ENCODE measurements around the gene JMJD4. TPM values are rescaled to one million over a fixed set of nuclear protein-coding genes. Genes with fewer than 3 reads are reported as not detected.
A peak's percentile ranks its signal among the peaks of the same experiment; 100 is the strongest.

JMJD4 gene
- total and polyA plus RNA-seq, 9 of the 15 experiments (the other 6 are each of a cell fraction or from before 2014, with no cell fraction given), result 1.4 to 42.6 (median 29.2) TPM

DNA sequence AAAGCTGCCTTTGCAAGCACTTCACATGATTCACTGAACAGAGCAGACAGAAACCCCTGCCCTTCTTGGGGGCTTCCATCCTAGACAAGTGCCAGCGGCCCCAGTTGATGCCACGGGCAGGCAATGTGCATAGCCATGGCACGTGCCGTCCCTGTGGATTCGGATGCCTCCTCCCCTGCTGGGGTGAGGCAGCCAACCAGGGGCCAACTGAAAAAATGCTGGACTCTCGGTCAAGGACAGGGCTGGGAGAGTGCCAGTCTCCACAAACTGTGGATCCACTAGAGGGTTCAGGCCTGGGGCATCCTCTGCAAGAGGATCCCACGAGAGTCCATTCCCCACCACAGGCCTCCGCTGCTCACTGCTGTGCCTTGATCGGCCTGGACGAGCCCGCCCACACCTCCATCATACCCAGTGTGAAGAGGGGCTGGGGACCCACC lies 3.8 kb downstream of the JMJD4 start:
- 89% methylated on average over 11 of the region's 11 CpGs for WGBS (ENCODE audit: insufficient coverage, low coverage, missing lambda C conversion rate)

GRCh38 chr1:227730630-227731151 lies 4.4 kb downstream of the JMJD4 start:
- ATAC-seq, result no peak
- Histone ChIP-seq H2AFZ (ENCODE audit: low read depth, low read length) (no peak overlapping the region), H4K20me1 (replicated peaks; ENCODE audit: control insufficient read depth, insufficient read depth, low read length) (peaks cover 17% of the 10 kb centered on the region), H3K4me2 (ENCODE audit: insufficient read depth, low read length) (no peak overlapping the region), H3K9ac (ENCODE audit: insufficient read depth in 1 of 2, low read depth in 2 of 2, low read length in 2 of 2) (peak overlapping the region in 1 of 2 experiments; percentile 61; a peak in 2 of 4 replicates), H3K4me1 (replicated peaks in 1 of 2; ENCODE audit: control insufficient read depth in 2 of 2, insufficient read depth in 2 of 2, low read length in 2 of 2) (peaks cover 13 to 78% of the 10 kb centered on the region in 2 experiments), H3K36me3 (ENCODE audit: control insufficient read depth, insufficient read depth, low read length) (peaks cover 35% of the 10 kb centered on the region; the same call in 2 of the 3 replicates), H3K27ac (ENCODE audit: extremely low read depth, low read depth, low read length) (no peak overlapping the region), H3K27me3 (ENCODE audit: control insufficient read depth in 2 of 2, insufficient read depth in 2 of 2, low read length in 2 of 2) (no peaks in the 10 kb centered on the region), H3K9me1 (ENCODE audit: control insufficient read depth, insufficient read depth, low read length) (no peaks in the 10 kb centered on the region), H3K4me3 (no peak overlapping the region), H3K9me3 (replicated peaks; ENCODE audit: control insufficient read depth, insufficient read depth, low read depth, low read length) (no peaks in the 10 kb centered on the region), H3K79me2 (ENCODE audit: control insufficient read depth, insufficient read depth, low read length) (peaks cover 31% of the 10 kb centered on the region)
- WGBS (ENCODE audit: insufficient coverage, low coverage, missing lambda C conversion rate), result 83% methylated on average over 16 of the region's 16 CpGs
- peak in 1 of 4 experiments; percentile 27 for DNase-seq (ENCODE audit: extremely low read depth in 1 of 4, low spot score in 3 of 4)
- no peak for FAIRE-seq
- intact Hi-C loops (cut with micrococcal nuclease) (no loop called here), in situ Hi-C loops (cut with MboI) (no loop called here)
- no TSS peak for BruUV-seq (replicated peaks)
- ChIA-PET POLR2A (interaction anchor here (0.5 to 1.0 kb wide), 7 partner anchors 10 to 1303 kb away, joined by 3 to 5 read pairs (median 3); no protein-coding TSS in a partner anchor), CTCF (ENCODE audit: low intra/inter-chr PET ratio) (no interaction called here)
- TF ChIP-seq DACH1 (IDR thresholded peaks at IDR 0.05; ENCODE audit: partially characterized antibody) (no peak), MYC (IDR thresholded peaks at IDR 0.05; ENCODE audit: low read depth, low read length) (no peak), MYC (CRISPR knock-in tag; IDR thresholded peaks at IDR 0.05; ENCODE audit: borderline replicate concordance, low read depth) (0 out of 2 replicates have a peak, but pooled peaks have one; percentile 52), NFIC (IDR thresholded peaks at IDR 0.05) (peak; percentile 91), RBFOX2 (IDR thresholded peaks at IDR 0.05; ENCODE audit: low read depth, low read length) (peak; percentile 70)
- TF ChIP-seq, protein P1, sequence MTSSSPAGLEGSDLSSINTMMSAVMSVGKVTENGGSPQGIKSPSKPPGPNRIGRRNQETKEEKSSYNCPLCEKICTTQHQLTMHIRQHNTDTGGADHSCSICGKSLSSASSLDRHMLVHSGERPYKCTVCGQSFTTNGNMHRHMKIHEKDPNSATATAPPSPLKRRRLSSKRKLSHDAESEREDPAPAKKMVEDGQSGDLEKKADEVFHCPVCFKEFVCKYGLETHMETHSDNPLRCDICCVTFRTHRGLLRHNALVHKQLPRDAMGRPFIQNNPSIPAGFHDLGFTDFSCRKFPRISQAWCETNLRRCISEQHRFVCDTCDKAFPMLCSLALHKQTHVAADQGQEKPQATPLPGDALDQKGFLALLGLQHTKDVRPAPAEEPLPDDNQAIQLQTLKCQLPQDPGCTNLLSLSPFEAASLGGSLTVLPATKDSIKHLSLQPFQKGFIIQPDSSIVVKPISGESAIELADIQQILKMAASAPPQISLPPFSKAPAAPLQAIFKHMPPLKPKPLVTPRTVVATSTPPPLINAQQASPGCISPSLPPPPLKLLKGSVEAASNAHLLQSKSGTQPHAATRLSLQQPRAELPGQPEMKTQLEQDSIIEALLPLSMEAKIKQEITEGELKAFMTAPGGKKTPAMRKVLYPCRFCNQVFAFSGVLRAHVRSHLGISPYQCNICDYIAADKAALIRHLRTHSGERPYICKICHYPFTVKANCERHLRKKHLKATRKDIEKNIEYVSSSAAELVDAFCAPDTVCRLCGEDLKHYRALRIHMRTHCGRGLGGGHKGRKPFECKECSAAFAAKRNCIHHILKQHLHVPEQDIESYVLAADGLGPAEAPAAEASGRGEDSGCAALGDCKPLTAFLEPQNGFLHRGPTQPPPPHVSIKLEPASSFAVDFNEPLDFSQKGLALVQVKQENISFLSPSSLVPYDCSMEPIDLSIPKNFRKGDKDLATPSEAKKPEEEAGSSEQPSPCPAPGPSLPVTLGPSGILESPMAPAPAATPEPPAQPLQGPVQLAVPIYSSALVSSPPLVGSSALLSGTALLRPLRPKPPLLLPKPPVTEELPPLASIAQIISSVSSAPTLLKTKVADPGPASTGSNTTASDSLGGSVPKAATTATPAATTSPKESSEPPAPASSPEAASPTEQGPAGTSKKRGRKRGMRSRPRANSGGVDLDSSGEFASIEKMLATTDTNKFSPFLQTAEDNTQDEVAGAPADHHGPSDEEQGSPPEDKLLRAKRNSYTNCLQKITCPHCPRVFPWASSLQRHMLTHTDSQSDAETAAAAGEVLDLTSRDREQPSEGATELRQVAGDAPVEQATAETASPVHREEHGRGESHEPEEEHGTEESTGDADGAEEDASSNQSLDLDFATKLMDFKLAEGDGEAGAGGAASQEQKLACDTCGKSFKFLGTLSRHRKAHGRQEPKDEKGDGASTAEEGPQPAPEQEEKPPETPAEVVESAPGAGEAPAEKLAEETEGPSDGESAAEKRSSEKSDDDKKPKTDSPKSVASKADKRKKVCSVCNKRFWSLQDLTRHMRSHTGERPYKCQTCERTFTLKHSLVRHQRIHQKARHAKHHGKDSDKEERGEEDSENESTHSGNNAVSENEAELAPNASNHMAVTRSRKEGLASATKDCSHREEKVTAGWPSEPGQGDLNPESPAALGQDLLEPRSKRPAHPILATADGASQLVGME (CRISPR knock-in tag; IDR thresholded peaks at IDR 0.05), result no peak

More for the DNA sequence above, 3.8 kb downstream of the JMJD4 start:
- H4K20me1 ChIP-seq (replicated peaks; ENCODE audit: control insufficient read depth, insufficient read depth, low read length), result peaks cover 17% of the 10 kb centered on the region
- H2AFZ ChIP-seq (ENCODE audit: low read depth, low read length), result no peak overlapping the region
- BruUV-seq (replicated peaks), result no TSS peak
- in situ Hi-C loops (cut with MboI) (no loop called here), intact Hi-C loops (cut with micrococcal nuclease) (no loop called here)
- ChIA-PET POLR2A (interaction anchor here (0.5 to 1.1 kb wide), 4 partner anchors 44 to 1304 kb away, joined by 3 to 4 read pairs (median 4); no protein-coding TSS in a partner anchor), CTCF (ENCODE audit: low intra/inter-chr PET ratio) (no interaction called here)
- no peaks in the 10 kb centered on the region for H3K9me3 ChIP-seq (replicated peaks; ENCODE audit: control insufficient read depth, insufficient read depth, low read depth, low read length)
- H3K27me3 ChIP-seq (ENCODE audit: control insufficient read depth in 2 of 2, insufficient read depth in 2 of 2, low read length in 2 of 2), result no peaks in the 10 kb centered on the region
- peak overlapping the region in 1 of 2 experiments; percentile 22; a peak in 1 of 4 replicates for H3K9ac ChIP-seq (ENCODE audit: insufficient read depth in 1 of 2, low read depth in 2 of 2, low read length in 2 of 2)
- H3K4me2 ChIP-seq (ENCODE audit: insufficient read depth, low read length), result no peak overlapping the region
- TF ChIP-seq POLR2H (tag; IDR thresholded peaks at IDR 0.05; ENCODE audit: low read depth), result no peak
- no peak for TF ChIP-seq NR2C1 (IDR thresholded peaks at IDR 0.05)
- no peak for TF ChIP-seq NR2C1 (tag; IDR thresholded peaks at IDR 0.05)
- TF ChIP-seq POLR2G (IDR thresholded peaks at IDR 0.05; ENCODE audit: low read depth, low read length), result peak; percentile 55; the same call in 1 of the 2 replicates
- TF ChIP-seq ZNF584 (CRISPR knock-in tag; IDR thresholded peaks at IDR 0.05; ENCODE audit: low read depth), result no peak
- TF ChIP-seq RBFOX2 (IDR thresholded peaks at IDR 0.05; ENCODE audit: low read depth, low read length), result peak; percentile 3; the same call in 1 of the 2 replicates
- 0 out of 2 replicates have a peak, but pooled peaks have one; percentile 32 for TF ChIP-seq ZNF124 (CRISPR knock-in tag; IDR thresholded peaks at IDR 0.05)
- no peak for TF ChIP-seq EHMT2 (IDR thresholded peaks at IDR 0.05)
- no peak overlapping the region for H3K4me3 ChIP-seq
- peaks cover 35% of the 10 kb centered on the region; the same call in 2 of the 3 replicates for H3K36me3 ChIP-seq (ENCODE audit: control insufficient read depth, insufficient read depth, low read length)
- FAIRE-seq, result no peak
- no peaks in the 10 kb centered on the region for H3K9me1 ChIP-seq (ENCODE audit: control insufficient read depth, insufficient read depth, low read length)
- ATAC-seq, result no peak
- no peak for DNase-seq (ENCODE audit: extremely low read depth in 1 of 4, low spot score in 3 of 4)
- peaks cover 36% of the 10 kb centered on the region for H3K79me2 ChIP-seq (ENCODE audit: control insufficient read depth, insufficient read depth, low read length)
- peaks cover 17 to 84% of the 10 kb centered on the region in 2 experiments for H3K4me1 ChIP-seq (replicated peaks in 1 of 2; ENCODE audit: control insufficient read depth in 2 of 2, insufficient read depth in 2 of 2, low read length in 2 of 2)
- H3K27ac ChIP-seq (ENCODE audit: extremely low read depth, low read depth, low read length), result no peak overlapping the region
